ENCODE results near the gene MIF4GD. TPM values are rescaled to one million over a fixed set of nuclear protein-coding genes. Genes with fewer than 3 reads are reported as not detected.

MIF4GD gene
- total and polyA plus RNA-seq, 7 experiments from 2014 or later = 26.9 to 90.0 (median 37.1) TPM

DNA sequence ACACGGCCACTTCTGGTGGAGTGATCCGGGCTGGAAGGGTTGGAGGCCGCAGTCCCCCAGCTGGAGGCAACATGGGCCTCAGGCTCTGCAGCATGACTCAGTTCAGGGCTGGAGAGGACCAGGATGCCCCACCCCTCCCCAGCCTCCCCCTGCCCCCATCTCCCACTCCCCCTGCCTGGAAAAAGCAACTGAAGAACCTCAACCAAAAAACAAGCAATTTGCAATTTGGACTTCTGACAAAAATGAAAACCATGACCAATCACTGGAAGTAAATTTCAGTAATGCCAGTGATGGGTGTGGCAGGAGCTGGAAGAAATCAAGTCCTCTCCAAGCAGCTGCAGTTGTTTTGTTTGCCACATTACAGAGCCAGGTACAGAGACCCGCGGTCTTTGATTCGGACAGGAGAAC is 6.6 kb upstream of the MIF4GD start:
- H3K4me1 ChIP-seq (ENCODE audit: control insufficient read depth in 2 of 2, insufficient read depth in 2 of 2, low read length in 2 of 2) = peaks cover 0 to 8% of the 10 kb centered on the region in 2 donors
- H3K4me3 Mint-ChIP-seq = no peak overlapping the region
- peaks cover 0 to 7% (median 0%) of the 10 kb centered on the region in 3 experiments for H3K36me3 ChIP-seq (ENCODE audit: control insufficient read depth in 2 of 3, insufficient read depth in 3 of 3, low read length in 3 of 3)
- peaks cover 0 to 15% (median 14%) of the 10 kb centered on the region in 7 donors for H3K4me1 Mint-ChIP-seq
- ChIA-PET CTCF (no interaction called here), POLR2A (interaction anchor here (1.3 kb wide), 1 partner anchor 8 kb away, joined by 3 read pairs; no protein-coding TSS in a partner anchor)
- intact Hi-C loops (cut with micrococcal nuclease) = loop anchor here in 1 of 2 donors (10.0 kb wide), 1 partner anchor 697 kb away; the partner anchor contains the start of genes ACOX1 and TEN1
- H3K36me3 Mint-ChIP-seq = peaks cover 0 to 14% (median 3%) of the 10 kb centered on the region in 5 donors
- H3K9me3 Mint-ChIP-seq = no peaks in the 10 kb centered on the region
- DNase-seq (no peak), ATAC-seq (no peak)
- H3K27ac Mint-ChIP-seq = no peak overlapping the region
- no peaks in the 10 kb centered on the region for H3K27me3 Mint-ChIP-seq
- H3K4me3 ChIP-seq (ENCODE audit: low read length) = no peak overlapping the region
- no peaks in the 10 kb centered on the region for H3K27me3 ChIP-seq (ENCODE audit: control insufficient read depth in 2 of 2, insufficient read depth in 2 of 2, low read length in 2 of 2)
- H3K27ac ChIP-seq (ENCODE audit: low read depth, low read length) = no peak overlapping the region
- no peaks in the 10 kb centered on the region for H3K9me3 ChIP-seq (ENCODE audit: control insufficient read depth in 2 of 3, low read length in 3 of 3)

DNA sequence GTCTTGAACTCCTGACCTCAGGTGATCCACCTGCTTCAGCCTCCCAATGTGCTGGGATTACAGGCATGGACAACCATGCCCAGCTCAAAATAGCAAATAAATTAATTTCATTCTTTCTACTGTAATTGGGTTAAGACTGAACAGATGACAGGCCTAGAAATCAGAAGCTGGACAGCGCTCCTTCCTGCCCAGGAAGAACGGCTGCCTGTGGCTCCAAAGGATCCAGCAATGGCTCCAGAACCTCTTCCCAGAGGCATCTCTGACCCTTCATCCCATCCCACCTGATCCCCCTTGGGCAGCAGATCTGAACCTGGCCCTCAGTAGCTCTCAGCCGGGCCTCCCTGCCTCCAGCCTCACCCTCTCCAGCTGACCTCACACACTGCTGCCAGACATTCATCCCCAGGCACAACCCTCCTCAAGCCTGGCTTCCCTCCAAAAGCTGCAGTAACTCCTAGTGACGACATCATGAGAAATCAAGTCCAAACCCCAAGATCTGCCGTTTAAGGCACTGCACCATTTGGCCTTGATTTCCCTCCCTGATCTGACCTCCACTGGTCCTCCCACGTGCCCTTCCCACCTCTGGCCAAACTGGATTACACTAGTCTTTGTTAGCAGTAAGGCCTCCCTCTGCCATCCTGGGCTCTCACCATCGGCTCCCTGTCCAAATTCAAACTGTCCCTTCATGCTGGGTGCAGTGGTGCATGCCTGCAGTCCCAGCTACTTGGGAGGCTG is 3.1 kb upstream of the MIF4GD start:
- intact Hi-C loops (cut with micrococcal nuclease) = loop anchor here (5.0 to 10.0 kb wide), 2 partner anchors 243 to 701 kb away; partner anchors contain the start of genes ACOX1 (in 1 of the 2), CASKIN2 (in 1 of the 2), TEN1 (in 1 of the 2) and TSEN54 (in 1 of the 2)
- H3K4me1 ChIP-seq (ENCODE audit: control insufficient read depth in 2 of 2, insufficient read depth in 2 of 2, low read length in 2 of 2) = peaks cover 15 to 24% of the 10 kb centered on the region in 2 donors
- Mint-ChIP-seq H3K4me1 (peaks cover 5 to 38% (median 28%) of the 10 kb centered on the region in 7 donors), H3K9me3 (no peaks in the 10 kb centered on the region), H3K27ac (peak overlapping the region in 7 of 9 donors; percentile 22 to 81 (median 67)), H3K4me3 (peak overlapping the region in 7 of 10 donors; percentile 9 to 87 (median 54)), H3K27me3 (no peaks in the 10 kb centered on the region), H3K36me3 (peaks cover 0 to 9% (median 0%) of the 10 kb centered on the region in 5 donors)
- ChIA-PET POLR2A (interaction anchor here (0.9 to 7.2 kb wide), 3 partner anchors 13 to 71 kb away, joined by 3 to 132 read pairs (median 73); partner anchors contain the start of genes GGA3, MRPS7 and SLC25A19), CTCF (interaction anchor here (0.6 to 0.7 kb wide), 3 partner anchors 16 to 349 kb away, joined by 3 to 4 read pairs (median 3); no protein-coding TSS in a partner anchor)
- no peaks in the 10 kb centered on the region for H3K27me3 ChIP-seq (ENCODE audit: control insufficient read depth in 2 of 2, insufficient read depth in 2 of 2, low read length in 2 of 2)
- no peaks in the 10 kb centered on the region for H3K9me3 ChIP-seq (ENCODE audit: control insufficient read depth in 2 of 3, low read length in 3 of 3)
- peaks cover 0 to 5% (median 0%) of the 10 kb centered on the region in 3 experiments for H3K36me3 ChIP-seq (ENCODE audit: control insufficient read depth in 2 of 3, insufficient read depth in 3 of 3, low read length in 3 of 3)
- H3K27ac ChIP-seq (ENCODE audit: low read depth, low read length) = no peak overlapping the region
- DNase-seq (no peak), ATAC-seq (no peak)
- no peak overlapping the region for H3K4me3 ChIP-seq (ENCODE audit: low read length)

DNA sequence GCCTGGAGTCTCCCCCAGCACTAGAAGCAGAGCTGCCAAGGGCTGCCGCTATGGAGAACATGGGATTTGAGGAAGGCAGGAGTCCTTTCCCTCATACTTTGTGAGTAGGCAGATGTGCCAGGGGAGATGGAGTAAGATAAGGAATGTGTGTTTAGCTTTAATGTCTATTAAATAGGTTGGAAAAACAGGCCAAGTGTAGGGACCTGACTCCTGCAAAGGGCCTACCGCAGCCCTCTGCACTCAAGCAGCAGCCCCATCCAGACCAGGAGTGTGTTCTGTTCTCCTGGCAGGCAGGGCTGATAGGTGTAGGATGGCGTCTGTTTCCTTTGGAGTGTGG is 1.8 kb upstream of the MIF4GD start:
- Mint-ChIP-seq H3K9me3 (no peaks in the 10 kb centered on the region), H3K27me3 (no peaks in the 10 kb centered on the region), H3K36me3 (peaks cover 0 to 11% (median 0%) of the 10 kb centered on the region in 5 donors), H3K4me1 (peaks cover 5 to 41% (median 34%) of the 10 kb centered on the region in 7 donors), H3K27ac (peak overlapping the region in 7 of 9 donors; percentile 67 to 90 (median 79)), H3K4me3 (peak overlapping the region in 9 of 10 donors; percentile 59 to 87 (median 80))
- ChIA-PET CTCF (interaction anchor here (0.7 to 1.8 kb wide), 2 partner anchors 12 to 17 kb away, joined by 3 to 4 read pairs; partner anchors contain the start of gene SLC25A19), POLR2A (interaction anchor here (0.5 to 7.2 kb wide), 6 partner anchors 10 to 583 kb away, joined by 3 to 132 read pairs (median 20); partner anchors contain the start of genes GGA3, MRPS7, SLC25A19 and SUMO2)
- ATAC-seq (no peak), DNase-seq (no peak)
- Histone ChIP-seq H3K27ac (ENCODE audit: low read depth, low read length) (peak overlapping the region; percentile 49), H3K27me3 (ENCODE audit: control insufficient read depth in 2 of 2, insufficient read depth in 2 of 2, low read length in 2 of 2) (no peaks in the 10 kb centered on the region), H3K9me3 (ENCODE audit: control insufficient read depth in 2 of 3, low read length in 3 of 3) (no peaks in the 10 kb centered on the region), H3K36me3 (ENCODE audit: control insufficient read depth in 2 of 3, insufficient read depth in 3 of 3, low read length in 3 of 3) (peaks cover 0 to 8% (median 0%) of the 10 kb centered on the region in 3 experiments), H3K4me3 (ENCODE audit: low read length) (no peak overlapping the region), H3K4me1 (ENCODE audit: control insufficient read depth in 2 of 2, insufficient read depth in 2 of 2, low read length in 2 of 2) (peaks cover 15 to 24% of the 10 kb centered on the region in 2 donors)
- intact Hi-C loops (cut with micrococcal nuclease) = loop anchor here (5.0 to 10.0 kb wide), 2 partner anchors 244 to 702 kb away; partner anchors contain the start of genes ACOX1 (in 1 of the 2), CASKIN2 (in 1 of the 2), TEN1 (in 1 of the 2) and TSEN54 (in 1 of the 2)

DNA sequence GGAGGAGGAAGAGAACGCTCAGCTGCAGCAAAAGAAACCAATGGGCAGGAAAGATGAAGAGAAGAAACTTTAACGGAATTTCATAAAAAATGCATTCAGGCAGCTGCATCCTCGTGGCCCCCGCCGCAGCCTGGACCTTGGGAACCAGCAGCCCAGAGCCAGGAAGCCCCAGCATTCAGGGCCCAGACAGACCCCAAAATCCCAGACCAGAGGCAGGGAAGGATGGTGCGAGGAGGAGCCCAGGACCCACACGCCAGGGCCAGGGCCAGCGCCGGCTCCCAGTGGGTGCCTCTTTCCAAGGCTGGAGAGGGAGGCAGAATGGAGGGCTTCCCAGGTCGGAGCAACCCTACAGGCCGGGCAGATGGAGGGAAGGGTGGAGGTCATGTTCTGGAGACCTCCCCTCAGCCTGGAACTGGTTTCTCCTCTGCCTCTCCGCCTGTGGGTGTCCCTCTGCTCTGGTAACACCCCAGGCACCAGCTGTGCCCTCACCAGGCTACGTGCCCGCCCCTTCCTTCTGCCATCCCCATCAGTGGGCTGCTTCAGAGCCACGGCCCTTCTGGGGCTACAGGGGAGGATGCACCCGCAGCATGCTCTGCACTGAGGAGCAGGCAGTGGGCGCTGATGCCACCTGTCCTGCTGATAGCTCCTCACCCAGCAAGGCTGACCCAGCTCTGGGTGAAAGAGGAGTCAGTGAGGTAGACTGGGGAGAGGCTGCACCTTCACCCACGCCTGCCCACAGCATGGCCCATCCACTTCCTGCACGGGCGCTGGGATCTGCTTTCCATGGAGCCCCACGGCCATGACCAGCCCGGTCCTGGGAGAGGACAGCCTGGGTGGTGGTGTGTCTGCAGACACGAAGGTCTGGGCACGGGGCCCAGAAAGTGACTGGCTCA is 1.2 kb upstream of the MIF4GD start:
- H3K4me3 Mint-ChIP-seq = peak overlapping the region; percentile 67 to 87 (median 84)
- intact Hi-C loops (cut with micrococcal nuclease) = loop anchor here (1.0 to 10.0 kb wide), 13 partner anchors 11 to 703 kb away; partner anchors contain the start of genes GGA3 (in 2 of the 2), GRB2 (in 2 of the 2), MRPS7 (in 2 of the 2) and SLC25A19 (in 2 of the 2)
- ChIA-PET CTCF (interaction anchor here (0.7 to 2.5 kb wide), 6 partner anchors 11 to 481 kb away, joined by 3 to 26 read pairs (median 6); partner anchors contain the start of genes GGA3, MRPS7 and SLC25A19), POLR2A (interaction anchor here (0.5 to 7.2 kb wide), 13 partner anchors 11 to 584 kb away, joined by 3 to 132 read pairs (median 3); partner anchors contain the start of genes GGA3, GRB2, MRPS7 and SLC25A19)
- peak overlapping the region in 8 of 9 donors; percentile 72 to 90 (median 86) for H3K27ac Mint-ChIP-seq
- Histone ChIP-seq H3K4me3 (ENCODE audit: low read length) (peak overlapping the region; percentile 75), H3K36me3 (ENCODE audit: control insufficient read depth in 2 of 3, insufficient read depth in 3 of 3, low read length in 3 of 3) (peaks cover 0 to 14% (median 0%) of the 10 kb centered on the region in 3 experiments), H3K9me3 (ENCODE audit: control insufficient read depth in 2 of 3, low read length in 3 of 3) (no peaks in the 10 kb centered on the region), H3K27ac (ENCODE audit: low read depth, low read length) (peak overlapping the region; percentile 84), H3K27me3 (ENCODE audit: control insufficient read depth in 2 of 2, insufficient read depth in 2 of 2, low read length in 2 of 2) (no peaks in the 10 kb centered on the region), H3K4me1 (ENCODE audit: control insufficient read depth in 2 of 2, insufficient read depth in 2 of 2, low read length in 2 of 2) (peaks cover 15 to 24% of the 10 kb centered on the region in 2 donors)
- H3K4me1 Mint-ChIP-seq = peaks cover 5 to 41% (median 34%) of the 10 kb centered on the region in 7 donors
- ATAC-seq (no peak), DNase-seq (peak in 1 of 9 donors; percentile 19)
- H3K36me3 Mint-ChIP-seq = peaks cover 0 to 12% (median 0%) of the 10 kb centered on the region in 5 donors
- H3K9me3 Mint-ChIP-seq = no peaks in the 10 kb centered on the region
- no peaks in the 10 kb centered on the region for H3K27me3 Mint-ChIP-seq

DNA sequence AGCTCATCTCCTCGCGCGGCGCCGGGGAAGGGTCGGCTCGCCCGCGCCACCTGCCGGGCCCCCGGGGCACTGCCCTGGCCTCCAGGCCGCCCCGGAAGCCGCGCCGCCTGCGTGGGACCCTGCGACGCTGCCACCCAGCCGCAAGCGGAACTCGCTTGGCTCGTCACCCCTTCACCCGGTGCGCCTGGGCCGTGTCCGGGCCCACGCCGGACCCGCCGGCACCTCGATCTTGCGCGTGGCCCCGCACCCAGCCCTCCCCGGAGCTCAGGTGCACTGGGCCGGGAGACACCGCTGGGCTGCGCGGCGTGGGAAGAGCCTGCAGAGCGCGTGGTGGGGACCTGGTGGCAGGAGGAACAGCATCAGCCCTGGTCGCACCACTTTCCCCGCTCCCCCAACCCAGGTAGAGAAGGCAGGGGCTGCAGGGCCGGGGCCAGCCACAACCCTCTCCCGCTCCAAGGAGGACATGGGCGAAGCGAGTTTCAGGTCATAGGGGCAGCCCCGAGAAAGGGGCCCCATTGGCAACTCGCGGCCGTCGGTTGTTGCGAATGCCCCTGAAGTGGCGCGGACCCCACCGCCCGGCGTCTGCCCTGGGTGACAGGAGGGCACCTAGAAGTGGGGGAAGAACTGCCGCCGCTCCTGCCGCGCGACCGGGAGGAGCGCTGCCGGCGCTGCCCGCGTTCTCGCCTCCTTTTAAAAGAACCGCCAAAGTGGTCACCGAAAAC is 363 bp upstream of the MIF4GD start:
- Histone ChIP-seq H3K9me3 (ENCODE audit: control insufficient read depth in 2 of 3, low read length in 3 of 3) (no peaks in the 10 kb centered on the region), H3K4me1 (ENCODE audit: control insufficient read depth in 2 of 2, insufficient read depth in 2 of 2, low read length in 2 of 2) (peaks cover 15 to 24% of the 10 kb centered on the region in 2 donors), H3K4me3 (ENCODE audit: low read length) (peak overlapping the region; percentile 75), H3K36me3 (ENCODE audit: control insufficient read depth in 2 of 3, insufficient read depth in 3 of 3, low read length in 3 of 3) (peaks cover 0 to 22% (median 4%) of the 10 kb centered on the region in 3 experiments), H3K27me3 (ENCODE audit: control insufficient read depth in 2 of 2, insufficient read depth in 2 of 2, low read length in 2 of 2) (no peaks in the 10 kb centered on the region), H3K27ac (ENCODE audit: low read depth, low read length) (peak overlapping the region; percentile 84)
- peak; percentile 80 to 96 (median 90) for DNase-seq
- Mint-ChIP-seq H3K27ac (peak overlapping the region; percentile 57 to 90 (median 85)), H3K36me3 (peaks cover 0 to 15% (median 0%) of the 10 kb centered on the region in 5 donors), H3K27me3 (no peaks in the 10 kb centered on the region), H3K9me3 (no peaks in the 10 kb centered on the region), H3K4me3 (peak overlapping the region; percentile 67 to 87 (median 84)), H3K4me1 (peaks cover 5 to 41% (median 34%) of the 10 kb centered on the region in 7 donors)
- intact Hi-C loops (cut with micrococcal nuclease) = loop anchor here (1.0 to 10.0 kb wide), 13 partner anchors 10 to 703 kb away; partner anchors contain the start of genes GGA3 (in 2 of the 2), GRB2 (in 2 of the 2), MRPS7 (in 2 of the 2) and SLC25A19 (in 2 of the 2)
- peak; percentile 96 for ATAC-seq
- CTCF ChIA-PET = interaction anchor here (0.6 to 2.5 kb wide), 11 partner anchors 10 to 480 kb away, joined by 3 to 26 read pairs (median 5); partner anchors contain the start of genes GGA3, GRB2, MRPS7 and SLC25A19
- POLR2A ChIA-PET = interaction anchor here (0.6 to 7.2 kb wide), 30 partner anchors 8 to 584 kb away, joined by 3 to 132 read pairs (median 4); partner anchors contain the start of genes FDXR, GGA3, GRB2 and LLGL2
